HEK293T (cell line): ENCODE results near the gene MYLK.

ENCODE experiments used
- ARNT ChIP-seq: fragments of 450-650 bp; IDR thresholded peaks from 2 replicates; pipeline ENCODE4 v1.6.1; 2017; ENCODE audit warnings: mild to moderate bottlenecking
- BHLHE40 ChIP-seq: fragments of 450-650 bp; IDR thresholded peaks from 2 replicates; pipeline ENCODE4 v1.6.1; 2016; ENCODE audit warnings: mild to moderate bottlenecking, moderate library complexity, borderline replicate concordance
- CTBP1 ChIP-seq: fragments of 450-650 bp; IDR thresholded peaks from 2 replicates; pipeline ENCODE4 v1.6.1; 2016; ENCODE audit warnings: borderline replicate concordance
- ELF4 ChIP-seq: fragments of 450-650 bp; IDR thresholded peaks from 2 replicates; pipeline ENCODE4 v1.6.1; 2017; ENCODE audit warnings: antibody characterized with exemption
- FOXA1 ChIP-seq: fragments of 450-650 bp; IDR thresholded peaks from 2 replicates; pipeline ENCODE4 v1.6.1; 2016; ENCODE audit warnings: mild to moderate bottlenecking
- FOXK2 ChIP-seq: fragments of 450-650 bp; IDR thresholded peaks from 2 replicates; pipeline ENCODE4 v1.6.1; 2016; ENCODE audit warnings: mild to moderate bottlenecking
- FOXM1 ChIP-seq: fragments of 450-650 bp; IDR thresholded peaks from 2 replicates; pipeline ENCODE4 v1.6.1; 2017; ENCODE audit warnings: mild to moderate bottlenecking, borderline replicate concordance
- HDGF ChIP-seq: fragments of 450-650 bp; IDR thresholded peaks from 2 replicates; pipeline ENCODE4 v1.6.1; 2017; ENCODE audit warnings: antibody characterized with exemption, borderline replicate concordance
- SP1 ChIP-seq: fragments of 450-650 bp; IDR thresholded peaks from 2 replicates; pipeline ENCODE4 v1.6.1; 2017
- SUZ12 ChIP-seq: fragments of 450-650 bp; IDR thresholded peaks from 2 replicates; pipeline ENCODE4 v1.6.1; 2016; ENCODE audit warnings: mild to moderate bottlenecking
- TARDBP ChIP-seq: fragments of 450-650 bp; IDR thresholded peaks from 2 replicates; pipeline ENCODE4 v1.6.1; 2016
- ZNF384 ChIP-seq: fragments of 450-650 bp; IDR thresholded peaks from 2 replicates; pipeline ENCODE4 v1.6.1; 2016

GRCh38 chr3:123637131-123637530 is 247.0 kb downstream of the MYLK start:
- no peak for TF ChIP-seq SP1
- TF ChIP-seq TARDBP: no peak
- TF ChIP-seq FOXA1: no peak
- TF ChIP-seq HDGF: no peak
- no peak for TF ChIP-seq FOXK2
- TF ChIP-seq BHLHE40: no peak
- TF ChIP-seq ARNT: no peak
- no peak for TF ChIP-seq CTBP1
- TF ChIP-seq ZNF384: no peak
- no peak for TF ChIP-seq FOXM1
- no peak for TF ChIP-seq SUZ12
- no peak for TF ChIP-seq ELF4
